Stimulated activated CD4-positive, alpha-beta T cell treated with anti-CD3 and anti-CD28 coated beads, Interleukin-12 subunit alpha, Interleukin-12 subunit beta, amount 100 ng/mL, for 48 hours (primary cell): ENCODE measurements around the gene BGLAP.

Experiments
- DNase-seq, 3 donors: peaks; one replicate each; pipeline ENCODE4 v3.0.0-alpha.2; 2020; ENCODE audit warnings: low read depth in 2 of 3, low spot score in 1 of 3

Gene BGLAP

DNA sequence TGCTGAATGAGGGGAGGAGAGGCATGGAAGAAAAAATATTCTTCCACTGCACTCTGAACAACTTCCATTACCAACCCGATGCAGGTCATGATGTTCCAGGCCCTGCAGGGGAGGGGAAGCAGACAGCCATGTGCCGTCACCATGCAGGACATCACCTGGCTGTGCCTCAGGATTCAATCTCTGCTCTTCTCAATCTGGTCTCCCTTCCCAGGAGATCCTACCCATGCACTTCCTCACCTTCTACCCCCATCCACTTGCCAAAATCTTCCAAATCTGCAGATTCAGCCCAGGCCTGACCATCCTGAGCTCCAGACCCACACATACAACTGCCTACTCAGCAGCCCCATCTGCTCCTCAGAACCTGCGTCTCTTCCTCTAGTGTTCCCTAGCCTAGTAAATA is 11.7 kb downstream of the BGLAP start:
- no peak for DNase-seq

DNA sequence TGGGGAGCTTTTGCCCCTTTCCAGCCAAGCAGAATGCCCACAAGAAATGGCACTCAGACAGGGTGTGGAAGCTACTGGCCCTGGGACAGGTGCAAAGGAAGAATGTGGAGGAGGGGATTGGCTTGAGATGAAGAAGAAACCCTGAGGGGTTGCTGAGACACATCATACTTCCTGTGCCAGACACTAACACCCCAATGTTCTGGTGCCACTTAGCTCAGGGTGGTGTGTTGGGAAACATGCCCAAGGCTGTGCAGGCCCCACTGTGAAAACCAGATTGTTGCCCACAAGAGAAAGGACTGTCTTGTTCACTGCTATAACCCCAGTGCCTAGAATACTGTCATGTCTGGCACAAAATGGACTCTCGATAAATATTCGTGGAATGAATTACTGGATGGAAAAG is 15.7 kb downstream of the BGLAP start:
- DNase-seq, result no peak

DNA sequence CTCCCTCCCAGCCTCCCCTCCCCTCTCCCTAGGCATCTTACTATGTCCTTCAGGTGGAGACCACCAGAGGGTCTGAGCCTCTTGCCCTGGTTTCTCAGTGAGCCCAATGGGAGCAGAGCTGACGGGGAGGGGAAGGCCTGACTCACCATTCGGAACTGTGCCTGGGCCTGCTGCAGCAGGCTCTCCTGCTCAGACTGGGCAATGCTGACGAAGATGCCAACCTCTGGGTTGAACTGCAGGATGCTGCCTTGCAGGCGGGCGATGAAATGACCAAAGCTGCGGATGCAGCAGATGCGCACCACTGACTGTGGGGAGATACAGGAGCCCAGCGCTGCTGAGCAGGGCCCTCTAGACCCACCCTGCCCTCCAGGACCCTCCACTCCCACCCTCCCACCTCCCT is 16.9 kb downstream of the BGLAP start:
- DNase-seq, result no peak

DNA sequence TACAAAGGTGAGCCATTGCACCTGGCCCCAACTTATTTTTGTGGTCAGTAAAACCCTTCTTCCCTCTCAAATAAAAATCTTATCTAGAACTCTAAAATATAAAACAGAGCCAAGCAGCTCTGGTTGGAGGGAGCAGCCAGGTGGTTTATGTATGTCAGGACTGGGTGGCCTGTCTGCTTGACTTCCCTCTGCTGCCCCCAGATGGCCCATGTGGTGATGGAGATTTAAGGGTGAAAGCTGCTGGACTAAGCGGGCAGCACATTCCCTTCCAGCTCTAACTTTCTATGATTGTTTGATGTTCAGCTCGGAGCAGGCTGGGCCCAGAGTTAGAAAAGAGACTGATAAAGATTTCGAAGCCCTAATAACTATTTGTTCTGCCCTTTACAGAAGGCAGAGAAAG is 17.8 kb downstream of the BGLAP start:
- no peak for DNase-seq

DNA sequence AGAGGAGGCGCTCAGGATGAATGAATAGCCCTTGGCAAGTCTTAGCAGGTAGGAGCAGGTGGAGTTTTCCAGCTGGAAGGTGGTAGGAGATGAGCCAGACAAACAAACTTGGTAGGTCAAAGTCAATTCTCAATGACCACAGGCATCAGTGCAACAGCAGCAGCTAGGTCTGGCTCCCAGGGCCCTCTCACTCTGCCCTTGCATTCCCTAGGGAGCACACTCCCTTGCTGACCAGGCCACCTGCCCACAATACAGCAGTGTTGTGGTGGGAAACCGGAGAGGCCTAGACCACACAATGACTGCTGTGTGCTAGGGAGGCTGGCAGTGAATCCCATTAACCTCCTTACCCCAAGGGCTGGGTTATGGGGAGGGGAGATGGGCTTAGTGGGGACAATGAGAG is 18.9 kb downstream of the BGLAP start:
- no peak for DNase-seq

DNA sequence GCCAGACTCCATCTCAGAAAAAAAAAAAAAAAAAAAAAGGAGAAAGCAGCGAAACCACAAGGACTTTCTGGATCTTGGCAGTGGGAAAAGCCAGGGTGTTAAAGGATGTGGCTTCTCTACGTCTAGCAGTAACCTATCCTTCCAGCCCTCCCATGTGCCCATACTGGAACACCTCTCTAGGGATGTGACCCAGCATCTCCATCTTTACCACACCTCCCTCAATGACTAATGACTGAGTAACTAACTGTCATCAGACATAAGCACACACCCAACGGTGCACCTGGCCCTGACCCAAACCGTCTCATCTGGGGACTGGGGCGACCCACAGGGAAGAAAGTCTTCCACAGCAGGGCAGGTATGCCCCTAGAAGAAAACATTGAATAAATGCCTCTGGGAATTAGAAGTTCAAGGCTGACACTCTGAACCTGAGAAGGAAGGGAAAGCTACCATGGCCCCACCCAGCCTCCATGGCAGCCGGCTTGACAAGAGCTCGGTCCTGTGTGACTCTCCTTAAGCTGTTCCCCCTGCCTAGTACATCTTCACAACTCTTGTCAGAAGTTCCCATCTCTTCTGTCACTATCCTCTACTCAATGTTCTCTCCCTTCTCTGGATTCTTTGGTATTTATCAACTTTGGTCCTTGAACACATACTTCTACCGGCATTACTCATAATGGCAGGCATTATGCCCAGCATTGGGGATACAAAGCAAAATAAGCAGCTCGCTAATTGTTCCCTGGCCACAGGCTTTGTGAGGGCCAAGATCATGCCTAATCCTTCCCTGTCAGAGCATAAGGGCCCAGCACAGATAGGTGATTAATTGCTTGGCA is 20.7 kb downstream of the BGLAP start:
- no peak for DNase-seq

DNA sequence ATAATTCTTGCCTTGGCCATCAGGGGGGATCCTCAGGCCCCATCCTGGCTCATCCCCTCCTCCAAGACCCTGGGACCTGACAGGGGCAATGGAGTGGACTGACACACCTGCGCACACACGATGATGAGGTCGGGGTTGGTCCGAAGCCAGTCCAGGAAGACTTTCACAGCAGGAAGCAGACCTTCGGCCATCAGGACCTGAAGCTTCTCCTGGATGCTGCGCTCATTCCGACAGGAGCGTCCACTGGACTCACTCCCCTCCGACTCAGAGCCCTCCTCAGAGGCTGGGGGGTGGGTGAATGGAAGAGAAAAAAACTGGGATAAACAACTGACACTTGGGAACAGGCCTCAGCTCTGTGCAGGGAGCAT is 21.3 kb downstream of the BGLAP start:
- DNase-seq, result no peak

DNA sequence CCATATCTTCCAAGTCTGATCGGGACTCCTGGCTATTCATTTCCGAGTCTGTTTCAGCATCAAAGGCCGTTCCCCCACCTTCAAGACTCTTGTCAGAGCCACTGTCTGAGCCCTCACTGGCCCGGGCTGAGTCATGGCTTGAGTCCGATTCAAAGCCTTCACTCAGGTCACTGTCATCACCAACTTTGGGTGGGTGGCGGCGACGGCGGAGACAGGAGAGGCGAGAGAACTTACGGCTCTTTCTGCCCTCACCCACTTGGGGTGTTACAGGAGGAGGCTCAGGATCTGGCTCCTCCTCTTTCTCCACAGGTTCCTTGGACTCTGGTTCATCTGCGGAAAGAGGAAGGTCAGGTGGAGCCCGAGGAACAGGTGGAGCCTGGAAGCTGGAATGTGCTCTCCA is 24.1 kb downstream of the BGLAP start:
- DNase-seq, result no peak

DNA sequence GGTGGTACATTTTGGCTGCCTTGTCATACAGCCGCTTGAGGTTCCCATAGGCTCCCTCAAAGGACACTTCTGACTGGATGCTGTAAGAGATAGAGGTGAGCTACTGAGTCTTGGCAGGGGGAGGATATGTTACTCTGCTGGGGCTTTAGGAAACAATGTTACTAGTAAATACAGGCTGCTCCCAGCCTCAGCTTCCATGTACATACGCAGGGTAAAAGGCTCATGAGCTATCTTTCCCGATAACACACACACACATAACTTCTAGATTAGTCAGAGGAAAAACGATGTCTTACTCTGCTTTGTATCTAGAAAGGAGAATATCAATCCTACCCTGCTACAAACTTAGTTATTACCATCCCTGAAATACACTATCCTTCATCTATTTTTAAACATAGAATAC is 26.4 kb downstream of the BGLAP start:
- DNase-seq, result no peak

DNA sequence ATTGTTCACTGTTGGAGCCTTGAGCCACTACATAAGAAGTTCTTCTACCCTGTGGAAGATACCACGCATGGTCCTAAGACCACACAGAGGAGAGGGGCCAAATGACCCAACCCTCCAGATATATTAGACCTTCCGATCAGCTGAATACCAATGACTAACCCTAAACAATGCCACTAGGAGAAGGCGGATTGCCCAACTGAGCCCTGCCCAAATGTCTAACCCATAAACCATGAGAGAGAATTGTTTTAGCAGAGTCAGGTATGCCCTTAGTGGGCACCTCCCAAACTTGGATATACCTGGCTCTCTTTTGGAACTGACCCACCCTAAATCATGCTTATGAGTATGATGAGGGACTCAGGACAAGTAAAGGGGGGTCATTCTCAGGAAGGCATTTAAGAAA is 28.3 kb downstream of the BGLAP start:
- no peak for DNase-seq

DNA sequence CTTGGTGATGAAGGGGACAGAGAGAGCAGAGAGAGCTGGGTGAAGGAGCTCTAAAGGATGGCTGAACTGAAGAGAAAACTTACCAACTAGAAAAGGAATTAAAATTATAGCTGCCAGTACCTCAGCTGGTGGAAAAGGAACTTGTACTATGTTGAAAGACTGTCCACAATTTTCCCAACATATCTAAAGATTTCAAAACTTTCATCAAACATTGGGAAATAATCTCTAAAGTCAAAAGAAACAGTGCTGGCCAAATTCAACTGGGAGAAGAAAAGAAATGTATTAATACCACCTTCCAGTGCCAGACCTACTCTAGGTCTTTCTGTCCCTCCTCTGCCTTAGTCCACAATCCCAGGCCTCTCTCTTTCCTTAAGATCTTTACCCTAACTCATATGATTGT is 34.5 kb downstream of the BGLAP start:
- no peak for DNase-seq

DNA sequence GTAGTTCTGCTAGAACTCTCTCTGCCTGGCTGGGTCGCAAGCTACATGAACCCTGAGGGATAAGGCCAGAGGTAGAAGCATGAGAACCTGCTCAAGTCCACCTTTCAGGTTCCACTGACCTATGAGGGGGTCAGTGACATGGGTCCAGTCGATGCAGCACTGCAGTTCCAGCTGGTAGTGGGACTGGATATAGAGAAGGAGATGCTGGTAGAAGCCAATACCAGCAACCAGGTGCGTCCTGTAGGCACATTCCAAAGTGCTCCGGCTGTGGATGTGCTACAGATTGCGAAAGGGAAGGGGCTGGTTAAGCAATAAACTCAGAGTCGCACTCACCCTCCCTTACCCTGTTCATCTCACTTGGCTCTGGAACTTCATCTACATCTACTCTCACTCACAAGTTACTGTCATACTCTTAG is 35.0 kb downstream of the BGLAP start:
- no peak for DNase-seq

DNA sequence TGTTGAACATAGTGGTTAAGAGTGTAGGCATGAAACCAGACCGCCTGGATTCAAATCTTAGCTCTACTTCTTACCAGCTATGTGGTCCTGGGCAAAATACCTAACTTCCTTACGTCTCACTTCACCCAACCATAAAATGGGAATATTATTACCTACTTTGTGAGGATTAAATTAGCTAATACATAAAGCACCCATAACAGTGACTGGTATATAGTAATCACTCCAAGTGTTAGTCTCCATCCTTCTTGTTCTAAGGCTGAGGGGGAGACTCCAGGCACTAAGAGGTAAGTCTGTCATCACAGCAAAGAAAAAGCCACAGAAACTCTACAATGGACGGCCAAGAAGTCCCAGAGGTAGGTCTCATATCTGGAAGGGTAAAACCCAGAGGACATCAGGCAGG is 37.9 kb downstream of the BGLAP start:
- DNase-seq, result no peak

DNA sequence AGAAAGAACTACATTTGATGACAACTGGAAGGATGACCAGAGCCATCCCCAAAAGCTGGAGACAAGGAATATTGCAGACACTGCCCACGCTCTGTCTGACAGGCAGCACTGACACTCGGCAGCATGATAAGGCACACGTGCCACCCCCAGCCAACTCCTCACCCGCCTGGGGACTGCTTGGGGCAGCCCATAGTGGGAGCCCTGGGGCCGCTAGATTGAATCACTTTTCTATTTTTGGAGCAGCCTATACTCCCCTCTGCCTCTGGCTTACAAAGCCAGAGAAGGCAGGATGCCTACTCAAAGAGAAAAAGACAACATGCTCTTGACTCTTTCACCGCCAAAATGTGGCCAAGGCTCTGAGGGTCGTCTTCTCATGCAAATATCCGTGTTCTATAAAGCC is 39.3 kb downstream of the BGLAP start:
- DNase-seq, result peak; percentile 37 to 47 (median 46)

DNA sequence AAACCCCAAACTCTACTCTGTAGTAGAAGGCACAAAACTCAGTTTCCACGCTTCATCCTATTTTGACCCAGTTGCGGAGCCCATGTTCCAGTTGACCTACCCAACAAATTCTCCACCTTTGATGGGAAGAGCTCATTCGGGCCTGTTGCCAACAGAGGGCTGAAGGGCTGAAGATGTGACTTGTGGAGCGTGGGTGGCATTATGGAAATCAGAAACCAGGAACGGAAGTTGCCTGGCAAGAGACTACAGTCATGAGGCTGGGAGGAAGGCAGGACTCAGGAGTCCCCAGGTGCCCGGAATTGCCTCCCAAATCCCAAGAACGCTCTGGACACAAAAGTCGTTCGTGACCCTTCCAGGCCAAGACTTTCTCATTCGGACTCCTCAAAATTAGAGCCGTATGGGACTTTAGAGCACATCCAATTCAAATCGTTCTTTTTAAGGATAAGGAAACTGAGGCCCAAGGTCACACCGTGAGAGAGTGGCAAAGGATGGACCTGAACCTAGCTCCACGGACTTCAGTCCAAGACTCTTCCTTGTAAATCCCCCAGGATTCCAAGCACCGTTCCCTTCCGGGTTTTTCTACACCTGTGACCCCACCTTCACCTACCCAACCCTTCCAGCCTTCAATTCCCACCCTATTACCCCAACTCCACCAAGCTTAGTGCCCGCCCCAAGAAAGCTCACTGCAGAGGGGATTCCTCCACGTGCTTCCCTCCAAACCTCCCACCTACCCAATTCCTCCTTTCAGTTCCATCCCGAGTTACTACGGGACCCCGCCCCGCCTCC is 39.9 kb downstream of the BGLAP start:
- DNase-seq, result peak; percentile 16 to 36 (median 21)

DNA sequence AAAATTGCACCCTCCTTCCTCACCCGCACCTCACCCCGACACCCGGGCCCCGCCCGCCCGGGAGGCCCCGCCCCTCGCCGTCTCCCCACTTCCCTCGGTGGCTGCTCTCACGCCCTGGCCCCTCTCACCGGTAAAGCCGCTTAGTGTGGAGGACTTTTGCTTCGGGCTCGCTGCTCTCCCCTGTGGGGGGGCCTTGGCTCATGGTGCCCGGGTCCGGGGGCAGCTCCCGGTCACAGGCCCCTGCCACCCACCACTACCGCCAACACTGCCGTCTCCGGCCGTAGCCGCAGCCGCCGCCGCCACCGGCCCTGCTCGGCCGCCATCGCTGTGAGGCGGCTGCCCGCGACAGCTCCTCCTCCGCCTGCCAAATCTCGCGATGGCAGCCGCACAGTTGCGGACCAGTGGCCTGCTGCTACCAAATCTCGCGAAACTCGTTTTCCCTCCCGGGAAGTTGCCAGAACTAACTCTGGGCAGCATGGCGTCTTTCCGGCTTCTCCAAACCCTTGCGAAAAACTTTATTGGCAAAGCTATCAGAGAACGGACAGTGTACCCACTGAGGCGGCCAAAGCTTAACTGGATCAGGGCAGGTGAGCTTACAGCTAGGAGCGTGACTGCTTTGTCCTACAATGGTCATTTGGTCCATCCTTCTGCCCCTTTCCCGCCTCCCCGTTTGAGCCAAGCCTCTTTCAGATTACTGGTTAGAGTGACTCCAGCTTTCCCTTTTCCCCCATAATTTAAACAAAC is 40.7 kb downstream of the BGLAP start, which contains the start of gene SMG5:
Gene SMG5, minus strand, starts transcription at position 347 of the 744 bp plus-strand sequence. Its CDS starts 145 bp downstream, at position 202.
- peak; percentile 90 to 95 (median 94) for DNase-seq

DNA sequence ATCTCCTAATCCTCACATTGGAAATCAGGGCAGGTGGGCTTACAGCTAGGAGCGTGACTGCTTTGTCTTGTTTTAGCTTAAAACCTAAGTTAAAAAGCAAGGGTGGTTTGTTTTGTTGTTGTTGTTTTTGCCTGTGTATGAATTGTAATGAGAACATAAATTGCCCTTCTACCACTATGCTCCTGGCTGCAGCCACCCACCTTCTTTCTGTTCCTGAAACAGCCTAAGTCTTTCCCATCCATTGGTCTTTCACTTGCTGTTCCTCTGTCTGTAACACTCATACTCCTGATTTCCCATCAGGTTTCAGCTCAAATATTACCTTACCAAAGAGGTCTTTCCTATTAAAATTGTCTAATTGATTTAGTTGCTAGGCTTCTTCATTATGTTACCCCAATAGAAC is 41.5 kb downstream of the BGLAP start:
- no peak for DNase-seq

DNA sequence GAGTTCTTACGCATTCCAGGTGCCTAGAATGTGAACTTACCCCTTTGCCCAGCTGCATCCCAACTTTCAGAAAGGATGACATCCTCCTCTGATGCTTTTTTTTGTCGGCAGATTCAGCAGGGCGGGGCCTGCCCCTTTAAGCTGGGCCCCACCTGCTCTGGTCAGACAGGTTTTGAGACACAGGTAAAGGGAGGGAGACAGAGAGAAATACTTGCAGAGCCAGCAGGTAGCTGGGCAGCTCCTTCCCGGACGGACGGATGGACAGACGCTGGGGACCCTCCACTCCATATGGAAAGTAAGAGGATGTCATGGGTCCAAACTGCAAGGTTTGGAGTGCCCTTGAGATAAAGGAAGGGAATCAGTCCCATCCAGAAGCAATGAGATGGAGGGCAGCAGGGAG is 42.1 kb downstream of the BGLAP start, which contains the start of gene TMEM79:
Gene TMEM79, plus strand, starts transcription at position 214 of the 400 bp plus-strand sequence. CDS start 902 bp downstream, outside the sequence.
- DNase-seq, result no peak

DNA sequence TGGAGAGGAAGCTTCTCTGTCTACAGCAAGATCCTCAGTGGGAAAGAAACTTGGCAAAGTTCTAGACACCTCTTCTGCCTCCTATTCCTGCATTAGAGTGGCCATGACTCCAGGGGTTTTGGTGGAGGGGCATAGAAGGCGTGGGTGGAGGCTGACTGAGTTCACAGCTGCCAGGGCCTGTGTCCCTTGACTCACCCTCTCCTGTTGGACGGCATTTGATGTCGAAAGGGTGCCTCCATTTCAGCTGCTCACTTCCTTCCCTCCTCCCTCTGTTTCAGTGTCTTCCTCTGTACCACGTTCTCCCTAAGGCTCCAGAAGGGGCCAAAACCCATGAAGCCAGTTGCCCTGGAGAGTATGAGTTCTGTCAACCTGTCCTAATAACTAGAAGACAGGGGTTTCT is 42.8 kb downstream of the BGLAP start:
- DNase-seq, result no peak

DNA sequence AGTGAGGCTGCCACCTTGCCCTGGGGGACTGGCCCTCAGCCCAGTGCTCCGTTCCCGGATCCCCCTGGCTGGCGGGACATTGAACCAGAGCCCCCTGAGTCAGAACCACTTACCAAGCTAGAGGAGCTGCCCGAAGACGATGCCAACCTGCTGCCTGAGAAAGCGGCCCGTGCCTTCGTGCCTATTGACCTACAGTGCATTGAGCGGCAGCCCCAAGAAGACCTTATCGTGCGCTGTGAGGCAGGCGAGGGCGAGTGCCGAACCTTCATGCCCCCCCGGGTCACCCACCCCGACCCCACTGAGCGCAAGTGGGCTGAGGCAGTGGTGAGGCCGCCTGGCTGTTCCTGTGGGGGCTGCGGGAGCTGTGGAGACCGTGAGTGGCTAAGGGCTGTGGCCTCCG is 43.5 kb downstream of the BGLAP start:
- DNase-seq, result no peak

DNA sequence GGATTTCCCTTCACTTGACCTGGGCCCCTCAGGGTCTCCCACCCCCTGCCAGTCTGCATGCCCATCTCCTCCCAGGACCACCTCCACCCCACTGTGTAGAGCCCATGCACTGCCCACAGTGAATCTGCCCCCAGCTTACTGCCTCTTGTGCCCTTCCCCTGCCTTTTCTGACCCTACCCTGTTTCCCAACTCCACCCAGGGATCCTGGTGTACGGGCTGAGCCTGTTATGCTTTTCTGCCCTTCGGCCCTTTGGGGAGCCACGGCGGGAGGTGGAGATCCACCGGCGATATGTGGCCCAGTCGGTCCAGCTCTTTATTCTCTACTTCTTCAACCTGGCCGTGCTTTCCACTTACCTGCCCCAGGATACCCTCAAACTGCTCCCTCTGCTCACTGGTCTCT is 44.1 kb downstream of the BGLAP start:
- DNase-seq, result no peak

DNA sequence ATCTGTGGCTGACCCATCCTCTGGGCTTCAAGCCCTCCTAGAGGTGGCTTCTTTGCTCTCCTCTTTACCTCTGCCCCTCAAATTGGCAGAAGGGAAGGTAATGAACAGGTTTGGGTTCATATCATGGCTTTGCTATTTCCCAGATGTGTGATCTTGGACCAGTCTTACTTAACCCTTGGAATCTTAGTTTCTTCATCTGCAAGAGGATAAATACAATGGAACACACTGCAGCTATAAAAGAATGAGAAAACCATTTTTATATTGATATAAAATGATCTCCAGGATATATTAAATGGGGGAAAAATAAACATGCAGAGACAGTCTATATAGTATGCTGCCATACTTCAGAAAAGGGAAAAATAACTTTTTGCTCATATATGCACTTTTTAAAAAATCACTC is 47.9 kb downstream of the BGLAP start:
- no peak for DNase-seq
